ENCODE results near the gene RAVER1.

Gene RAVER1

DNA sequence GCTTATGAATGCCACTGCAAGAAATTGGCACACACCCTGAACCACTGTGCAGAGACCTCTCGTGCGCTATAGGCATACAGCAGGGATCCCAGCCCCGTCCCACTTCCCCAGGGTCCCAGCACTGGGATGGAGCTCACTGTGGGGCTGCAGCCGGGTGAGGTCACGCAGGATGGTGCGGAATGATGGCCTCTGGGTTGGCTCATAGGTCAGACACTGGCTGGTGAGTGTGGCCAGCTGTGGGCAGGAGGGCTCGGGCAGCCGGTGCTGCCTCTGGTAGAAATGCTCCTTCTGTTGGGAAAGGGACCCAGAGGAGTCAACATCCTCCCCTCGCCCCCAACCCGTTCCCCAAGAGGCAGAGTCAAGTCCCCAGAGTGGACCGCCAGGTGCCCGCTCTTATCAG lies 23.1 kb upstream of the RAVER1 start:
- Histone ChIP-seq H2BK120ac (ENCODE audit: low read depth, low read length) (no peak overlapping the region), H2BK12ac (ENCODE audit: low read length in 2 of 2) (no peak overlapping the region), H2AK5ac (ENCODE audit: low read length, severe bottlenecking) (no peak overlapping the region), H3K27me3 (ENCODE audit: control insufficient read depth in 1 of 2, insufficient read depth in 1 of 2, low read length in 2 of 2) (no peaks in the 10 kb centered on the region), H3K4me2 (ENCODE audit: low read length, poor library complexity, severe bottlenecking) (no peak overlapping the region), H3K14ac (ENCODE audit: low read length in 2 of 2) (no peak overlapping the region), H3K4ac (ENCODE audit: low read depth in 1 of 2, low read length in 2 of 2) (no peak overlapping the region), H3K79me1 (replicated peaks; ENCODE audit: low read length, poor library complexity, severe bottlenecking) (peaks cover 11% of the 10 kb centered on the region), H4K8ac (ENCODE audit: low read length) (no peak overlapping the region), H2BK15ac (ENCODE audit: low read depth, poor library complexity, severe bottlenecking) (peak overlapping the region; percentile 41), H4K91ac (ENCODE audit: low read length) (no peak overlapping the region), H3K4me3 (ENCODE audit: insufficient read depth in 1 of 2, low read depth in 1 of 2, low read length in 2 of 2) (no peak overlapping the region), H3K9me3 (ENCODE audit: control insufficient read depth, low read length) (no peaks in the 10 kb centered on the region), H3K23ac (ENCODE audit: low read length in 2 of 2) (no peak overlapping the region), H3K18ac (ENCODE audit: low read depth in 1 of 2, low read length in 2 of 2) (no peak overlapping the region), H3K9ac (ENCODE audit: low read length) (no peak overlapping the region), H3K36me3 (ENCODE audit: control insufficient read depth in 1 of 2, insufficient read depth in 2 of 2, low read depth in 1 of 2, low read length in 2 of 2) (peaks cover 59 to 77% of the 10 kb centered on the region in 2 experiments), H3K27ac (ENCODE audit: low read length, poor library complexity, severe bottlenecking) (no peak overlapping the region), H3K4me1 (ENCODE audit: control insufficient read depth, insufficient read depth, low read depth, low read length) (peaks cover 8% of the 10 kb centered on the region), H2BK5ac (ENCODE audit: low read depth, low read length, poor library complexity, severe bottlenecking) (no peak overlapping the region), H2AFZ (ENCODE audit: low read depth, low read length) (no peak overlapping the region)
- no peak for DNase-seq
- WGBS: 96% methylated on average over 12 of the region's 12 CpGs

DNA sequence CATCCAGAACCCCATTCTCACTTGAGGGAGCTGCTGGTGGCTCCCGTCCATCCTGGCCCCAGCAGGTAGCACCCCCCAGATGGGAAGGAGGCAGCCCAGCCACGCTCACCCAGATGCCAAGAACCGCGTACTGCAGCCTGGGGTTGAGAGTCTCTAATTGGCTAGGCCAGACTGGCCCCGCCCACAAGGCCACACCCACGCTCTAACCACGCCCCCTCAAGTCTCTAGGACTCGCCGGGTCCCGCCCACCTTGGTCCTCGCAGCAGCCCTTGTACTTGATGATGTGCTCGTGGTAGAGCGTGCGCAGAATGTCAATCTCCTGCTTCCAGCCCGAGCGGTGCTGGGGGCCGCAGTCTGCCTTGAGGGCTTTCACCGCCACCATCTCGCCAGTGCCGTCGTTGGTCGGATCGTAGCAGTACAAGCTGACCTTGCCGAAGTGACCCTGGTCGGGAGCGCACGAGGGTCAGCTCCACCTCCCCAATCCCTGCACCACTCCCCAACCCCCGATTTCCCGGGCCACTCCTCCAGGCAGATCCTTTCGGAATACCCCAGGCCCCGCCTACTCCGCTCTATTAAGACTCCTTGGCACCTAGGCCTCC lies 20.6 kb upstream of the RAVER1 start:
- WGBS: 69% methylated on average over 32 of the region's 32 CpGs

DNA sequence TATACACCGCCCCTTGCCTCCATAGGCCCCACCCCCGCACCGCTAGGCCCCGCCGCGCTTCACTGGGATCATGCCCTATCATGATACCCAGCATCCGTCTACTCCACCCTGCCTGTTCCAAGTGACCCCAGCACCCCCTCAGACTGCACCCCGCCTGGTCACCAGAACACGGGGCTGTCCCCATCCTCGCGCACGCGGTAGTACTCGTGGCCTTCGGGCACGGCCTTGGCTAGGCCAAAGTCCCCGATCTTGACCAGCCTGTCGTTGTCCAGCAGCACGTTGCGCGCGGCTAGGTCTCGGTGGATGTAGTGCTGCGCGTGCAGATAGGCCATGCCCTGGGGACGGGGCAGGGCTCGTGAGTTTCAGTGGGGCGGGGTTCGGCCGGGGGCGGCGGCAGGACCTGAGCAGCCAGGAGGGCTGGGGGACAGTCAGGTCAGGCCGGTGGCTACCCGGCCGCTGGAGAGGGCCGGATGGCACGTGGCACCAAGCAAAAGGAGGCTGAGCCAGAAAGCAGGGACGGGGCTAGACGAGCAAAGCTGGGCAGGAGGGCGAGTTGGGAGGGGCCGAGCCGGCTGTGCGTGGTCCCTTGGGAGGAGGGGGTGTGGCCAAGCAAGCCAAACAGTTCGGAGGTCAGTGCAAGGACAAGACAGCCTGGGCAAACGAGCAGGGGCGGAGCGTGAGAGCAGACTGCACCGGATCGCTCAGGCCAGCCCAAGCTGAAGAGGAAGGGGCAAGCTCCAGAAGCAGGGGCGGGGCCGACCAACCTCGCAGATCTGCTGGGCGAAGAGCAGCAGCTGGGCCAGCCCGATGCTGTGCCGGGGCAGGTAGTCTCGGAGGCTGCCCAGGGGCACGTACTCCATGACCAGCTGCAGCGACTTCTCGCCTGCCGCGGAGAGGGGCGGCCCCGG lies 19.7 kb upstream of the RAVER1 start:
- WGBS: 58% methylated on average over 63 of the region's 63 CpGs

More for the DNA sequence above, 20.6 kb upstream of the RAVER1 start:
- Histone ChIP-seq H3K79me1 (replicated peaks; ENCODE audit: low read length, poor library complexity, severe bottlenecking) (peaks cover 9% of the 10 kb centered on the region), H2BK5ac (ENCODE audit: low read depth, low read length, poor library complexity, severe bottlenecking) (no peak overlapping the region), H3K4me3 (ENCODE audit: insufficient read depth in 1 of 2, low read depth in 1 of 2, low read length in 2 of 2) (no peak overlapping the region), H2BK12ac (ENCODE audit: low read length in 2 of 2) (no peak overlapping the region), H4K8ac (ENCODE audit: low read length) (peak overlapping the region; percentile 47), H3K36me3 (ENCODE audit: control insufficient read depth in 1 of 2, insufficient read depth in 2 of 2, low read depth in 1 of 2, low read length in 2 of 2) (peaks cover 60 to 71% of the 10 kb centered on the region in 2 experiments), H3K4me1 (ENCODE audit: control insufficient read depth, insufficient read depth, low read depth, low read length) (peaks cover 8% of the 10 kb centered on the region), H3K4ac (ENCODE audit: low read depth in 1 of 2, low read length in 2 of 2) (no peak overlapping the region), H3K23ac (ENCODE audit: low read length in 2 of 2) (no peak overlapping the region), H3K27me3 (ENCODE audit: control insufficient read depth in 1 of 2, insufficient read depth in 1 of 2, low read length in 2 of 2) (no peaks in the 10 kb centered on the region), H3K4me2 (ENCODE audit: low read length, poor library complexity, severe bottlenecking) (no peak overlapping the region), H2AK5ac (ENCODE audit: low read length, severe bottlenecking) (no peak overlapping the region), H4K91ac (ENCODE audit: low read length) (peak overlapping the region; percentile 35), H3K27ac (ENCODE audit: low read length, poor library complexity, severe bottlenecking) (no peak overlapping the region), H3K9me3 (ENCODE audit: control insufficient read depth, low read length) (no peaks in the 10 kb centered on the region), H2BK120ac (ENCODE audit: low read depth, low read length) (no peak overlapping the region), H3K14ac (ENCODE audit: low read length in 2 of 2) (no peak overlapping the region), H3K18ac (ENCODE audit: low read depth in 1 of 2, low read length in 2 of 2) (no peak overlapping the region), H2AFZ (ENCODE audit: low read depth, low read length) (no peak overlapping the region), H3K9ac (ENCODE audit: low read length) (no peak overlapping the region), H2BK15ac (ENCODE audit: low read depth, poor library complexity, severe bottlenecking) (peak overlapping the region; percentile 2)
- DNase-seq: peak; percentile 42

GRCh38 chr19:10346509-10346908 lies 13.2 kb upstream of the RAVER1 start:
- Histone ChIP-seq H3K27me3 (ENCODE audit: control insufficient read depth in 1 of 2, insufficient read depth in 1 of 2, low read length in 2 of 2) (no peaks in the 10 kb centered on the region), H2BK15ac (ENCODE audit: low read depth, poor library complexity, severe bottlenecking) (no peak overlapping the region), H2AFZ (ENCODE audit: low read depth, low read length) (no peak overlapping the region), H4K91ac (ENCODE audit: low read length) (no peak overlapping the region), H3K9ac (ENCODE audit: low read length) (peak overlapping the region; percentile 53), H3K4me2 (ENCODE audit: low read length, poor library complexity, severe bottlenecking) (no peak overlapping the region), H2BK12ac (ENCODE audit: low read length in 2 of 2) (no peak overlapping the region), H3K36me3 (ENCODE audit: control insufficient read depth in 1 of 2, insufficient read depth in 2 of 2, low read depth in 1 of 2, low read length in 2 of 2) (peaks cover 13 to 14% of the 10 kb centered on the region in 2 experiments), H2AK5ac (ENCODE audit: low read length, severe bottlenecking) (no peak overlapping the region), H3K18ac (ENCODE audit: low read depth in 1 of 2, low read length in 2 of 2) (no peak overlapping the region), H2BK5ac (ENCODE audit: low read depth, low read length, poor library complexity, severe bottlenecking) (no peak overlapping the region), H3K79me1 (replicated peaks; ENCODE audit: low read length, poor library complexity, severe bottlenecking) (no peaks in the 10 kb centered on the region), H4K8ac (ENCODE audit: low read length) (no peak overlapping the region), H3K23ac (ENCODE audit: low read length in 2 of 2) (no peak overlapping the region), H3K4ac (ENCODE audit: low read depth in 1 of 2, low read length in 2 of 2) (no peak overlapping the region), H3K4me3 (ENCODE audit: insufficient read depth in 1 of 2, low read depth in 1 of 2, low read length in 2 of 2) (no peak overlapping the region), H3K27ac (ENCODE audit: low read length, poor library complexity, severe bottlenecking) (no peak overlapping the region), H3K4me1 (ENCODE audit: control insufficient read depth, insufficient read depth, low read depth, low read length) (no peaks in the 10 kb centered on the region), H2BK120ac (ENCODE audit: low read depth, low read length) (no peak overlapping the region), H3K9me3 (ENCODE audit: control insufficient read depth, low read length) (no peaks in the 10 kb centered on the region), H3K14ac (ENCODE audit: low read length in 2 of 2) (no peak overlapping the region)
- DNase-seq: peak; percentile 41
- WGBS: 93% methylated on average over 10 of the region's 10 CpGs

More for the DNA sequence above, 19.7 kb upstream of the RAVER1 start:
- no peak overlapping the region for H3K23ac ChIP-seq (ENCODE audit: low read length in 2 of 2)
- H3K4me1 ChIP-seq (ENCODE audit: control insufficient read depth, insufficient read depth, low read depth, low read length): peaks cover 8% of the 10 kb centered on the region
- peak overlapping the region; percentile 80 for H4K91ac ChIP-seq (ENCODE audit: low read length)
- H2BK12ac ChIP-seq (ENCODE audit: low read length in 2 of 2): peak overlapping the region in 1 of 2 experiments; percentile 37
- peaks cover 55 to 66% of the 10 kb centered on the region in 2 experiments for H3K36me3 ChIP-seq (ENCODE audit: control insufficient read depth in 1 of 2, insufficient read depth in 2 of 2, low read depth in 1 of 2, low read length in 2 of 2)
- H3K79me1 ChIP-seq (replicated peaks; ENCODE audit: low read length, poor library complexity, severe bottlenecking): peaks cover 9% of the 10 kb centered on the region
- no peaks in the 10 kb centered on the region for H3K9me3 ChIP-seq (ENCODE audit: control insufficient read depth, low read length)
- no peak overlapping the region for H2AFZ ChIP-seq (ENCODE audit: low read depth, low read length)
- peak overlapping the region; percentile 70 for H4K8ac ChIP-seq (ENCODE audit: low read length)
- H3K27me3 ChIP-seq (ENCODE audit: control insufficient read depth in 1 of 2, insufficient read depth in 1 of 2, low read length in 2 of 2): no peaks in the 10 kb centered on the region
- no peak overlapping the region for H3K27ac ChIP-seq (ENCODE audit: low read length, poor library complexity, severe bottlenecking)
- H3K9ac ChIP-seq (ENCODE audit: low read length): no peak overlapping the region
- H2AK5ac ChIP-seq (ENCODE audit: low read length, severe bottlenecking): no peak overlapping the region
- DNase-seq: peak; percentile 35
- H3K18ac ChIP-seq (ENCODE audit: low read depth in 1 of 2, low read length in 2 of 2): peak overlapping the region in 1 of 2 experiments; percentile 65
- H3K4me3 ChIP-seq (ENCODE audit: insufficient read depth in 1 of 2, low read depth in 1 of 2, low read length in 2 of 2): no peak overlapping the region
- H3K4ac ChIP-seq (ENCODE audit: low read depth in 1 of 2, low read length in 2 of 2): peak overlapping the region in 1 of 2 experiments; percentile 80
- peak overlapping the region; percentile 4 for H2BK120ac ChIP-seq (ENCODE audit: low read depth, low read length)
- no peak overlapping the region for H2BK5ac ChIP-seq (ENCODE audit: low read depth, low read length, poor library complexity, severe bottlenecking)
- no peak overlapping the region for H3K4me2 ChIP-seq (ENCODE audit: low read length, poor library complexity, severe bottlenecking)
- no peak overlapping the region for H2BK15ac ChIP-seq (ENCODE audit: low read depth, poor library complexity, severe bottlenecking)
- peak overlapping the region in 1 of 2 experiments; percentile 82 for H3K14ac ChIP-seq (ENCODE audit: low read length in 2 of 2)

All from mesenchymal stem cell (in vitro differentiated cells and primary cell).